Head of caudate nucleus (tissue), 42 donors: ENCODE data around the gene GPA33.

Experiments
- DNase-seq, 42 donors: peaks; one replicate each; pipeline versions ENCODE4 v3.0.0 to v3.0.0-alpha.2; 2020 to 2021; ENCODE audit warnings: mixed read lengths in 7 of 42
- intact Hi-C: fragments of 100-400 bp; cut with DNase I; formaldehyde crosslinking; loops from one replicate; pipeline ENCODE4 v1.15.0; 2022

GPA33 gene

DNA sequence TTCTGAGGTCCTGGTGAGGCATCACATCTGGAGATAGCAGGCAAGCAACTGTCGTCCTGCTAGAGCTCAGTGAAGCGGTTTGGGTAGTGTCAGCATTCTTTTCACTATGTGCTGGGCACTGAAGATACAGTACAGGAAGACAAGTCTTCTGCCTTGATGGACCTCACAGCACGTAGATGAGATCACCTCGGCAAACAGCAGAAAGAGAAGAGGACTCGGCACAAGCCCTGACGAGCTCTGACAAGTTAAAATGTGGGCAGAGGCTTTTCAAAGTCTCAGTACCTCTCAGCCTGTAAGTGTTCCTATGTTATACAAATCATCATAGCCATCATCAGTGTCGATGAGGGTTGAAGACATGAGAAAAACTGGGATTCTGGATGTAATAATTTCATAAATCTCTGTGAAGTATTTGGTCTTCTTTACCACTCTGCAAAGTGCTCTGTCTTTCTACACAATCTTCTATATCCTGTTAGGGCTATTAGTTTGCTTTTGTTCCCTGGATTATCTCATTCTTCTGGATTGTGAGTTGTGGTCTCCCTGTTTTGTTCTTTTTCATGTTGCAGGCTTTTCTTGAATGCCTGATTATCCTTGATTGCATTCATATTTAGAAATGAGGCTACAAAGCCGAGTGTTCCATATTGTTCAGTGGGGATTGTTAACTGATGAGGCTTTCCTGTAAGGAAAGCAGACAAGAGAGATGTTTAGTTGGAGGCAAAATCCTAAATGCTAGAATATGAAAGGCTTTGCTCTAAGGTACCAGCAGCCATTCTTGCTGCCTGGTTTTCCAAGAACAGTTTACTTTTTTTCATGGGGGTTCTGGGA, 76.9 kb downstream of the GPA33 start:
- intact Hi-C loops = no loop called here
- DNase-seq = no peak

DNA sequence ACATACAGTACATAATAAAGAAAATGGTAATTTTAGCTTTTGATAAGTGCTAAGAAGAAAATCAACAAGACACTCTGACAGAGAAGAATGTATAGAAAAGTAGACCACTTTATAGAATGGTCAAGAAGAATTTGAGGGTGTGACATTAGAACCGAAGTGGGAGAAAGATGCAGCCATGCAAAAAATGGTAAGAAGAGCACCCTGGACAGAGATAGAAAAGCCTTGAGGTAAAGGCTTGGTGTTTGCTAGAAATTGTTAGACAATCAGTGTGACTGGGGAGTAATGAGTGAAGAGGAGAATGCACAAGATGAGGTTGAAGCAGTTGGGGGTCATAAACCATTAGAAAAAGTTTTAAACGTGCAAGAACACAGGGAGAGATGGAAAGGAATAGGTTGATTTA, 77.6 kb downstream of the GPA33 start:
- intact Hi-C loops = no loop called here
- no peak for DNase-seq

DNA sequence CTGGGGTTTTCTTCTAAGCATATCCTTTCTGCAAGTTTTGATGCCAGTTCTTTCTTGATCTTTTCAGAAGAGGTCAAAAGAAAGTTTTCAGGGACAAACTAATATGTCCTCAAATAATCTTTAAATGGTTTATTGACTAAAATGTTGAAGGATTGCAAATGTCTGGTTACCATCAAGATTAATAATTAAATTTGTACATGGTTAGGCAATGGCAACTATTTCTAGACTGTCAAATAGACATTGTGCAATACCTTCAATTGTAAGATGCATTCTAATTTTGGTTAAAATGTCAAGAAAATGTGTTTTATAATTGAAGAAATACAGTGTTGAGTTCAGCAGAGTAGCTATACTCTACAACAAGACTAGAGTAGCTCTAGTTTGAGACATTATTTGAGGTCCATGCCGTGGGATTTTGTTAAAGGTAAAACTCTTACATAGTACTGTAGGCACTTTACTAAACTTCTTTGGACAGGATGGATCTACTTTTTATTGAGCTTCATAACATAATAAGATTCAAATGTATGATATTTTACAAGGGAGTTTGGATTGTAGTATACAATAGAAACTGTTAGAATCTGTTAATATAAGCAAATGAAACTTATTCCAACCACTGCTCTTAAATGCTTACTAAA, 78.5 kb downstream of the GPA33 start:
- no peak for DNase-seq
- intact Hi-C loops = no loop called here

DNA sequence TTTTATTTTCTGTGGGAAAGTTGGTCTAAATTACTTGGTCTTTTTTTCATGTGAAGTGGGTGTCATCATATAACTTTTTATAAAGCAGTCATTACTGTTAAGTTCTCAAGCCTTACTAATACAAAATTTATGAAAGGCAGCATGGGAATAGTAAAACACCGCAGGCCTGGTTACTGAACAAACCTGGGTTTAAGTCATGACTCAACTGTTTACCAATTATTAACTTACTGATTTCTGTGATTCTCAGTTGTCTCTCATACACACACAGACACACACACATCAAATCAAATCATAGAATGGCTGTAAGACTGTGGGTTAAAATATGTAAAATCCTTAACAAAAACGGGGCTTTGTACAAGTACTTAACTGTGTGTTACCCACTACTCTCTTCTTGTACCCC, 86.5 kb downstream of the GPA33 start:
- DNase-seq = no peak
- intact Hi-C loops = no loop called here
